Peyer's patch (tissue), 4 donors: ENCODE data around the gene HDAC9. TPM values are rescaled to one million over a fixed set of nuclear protein-coding genes. Genes with fewer than 3 reads are reported as not detected.
A peak's percentile ranks its signal among the peaks of the same experiment; 100 is the strongest.

ENCODE experiments used
- DNase-seq, 3 donors: peaks; one replicate each; pipeline ENCODE4 v3.0.0-alpha.2; 2017 to 2019
- H3K27ac ChIP-seq, 4 donors: fragments of 200-600 bp; sonication (generic); one replicate each; pipeline ENCODE4 v1.5.1; 2016 to 2019
- H3K27me3 ChIP-seq, 2 donors: fragments of 200-600 bp; sonication (generic); one replicate each; pipeline ENCODE4 v1.5.1; 2019
- H3K36me3 ChIP-seq, 3 donors: fragments of 200-600 bp; sonication (generic); one replicate each; pipeline ENCODE4 v1.5.1; 2016 to 2019
- H3K4me1 ChIP-seq, 4 donors: fragments of 200-600 bp; sonication (generic); one replicate each; pipeline ENCODE4 v1.5.1; 2016 to 2019
- H3K4me3 ChIP-seq, 4 donors: fragments of 200-600 bp; sonication (generic); 1 replicate in 3 of 4; 2 replicates in 1 of 4; pipeline ENCODE4 v1.5.1; 2016 to 2019; ENCODE audit warnings: mild to moderate bottlenecking in 1 of 4
- H3K9me3 ChIP-seq, 4 donors: fragments of 200-600 bp; sonication (generic); one replicate each; pipeline ENCODE4 v1.5.1; 2016 to 2019; ENCODE audit warnings: mild to moderate bottlenecking in 1 of 4
- POLR2A ChIP-seq, 2 donors: fragments of 450-650 bp; IDR thresholded peaks; one replicate each; pipeline ENCODE4 v1.5.1; 2017; ENCODE audit warnings: antibody characterized with exemption in 2 of 2, mild to moderate bottlenecking in 2 of 2, moderate library complexity in 2 of 2
- total RNA-seq, 4 donors: library from RNA; depleted of rRNA; stranded (reverse); fragments of >200 nt; gene quantifications; one replicate each; pipeline ENCODE4 v1.1.0, GENCODE V29; 2016
- TF ChIP-seq, protein P1 (sequence below), 6 experiments: fragments of 450-650 bp in 4 of 6; fragments of 200-600 bp in 2 of 6; sonication (generic) in 1 of 6; IDR thresholded peaks; one replicate each; pipeline ENCODE4 v1.5.1; 2017 to 2019; ENCODE audit warnings: antibody characterized with exemption in 6 of 6, mild to moderate bottlenecking in 3 of 6, moderate library complexity in 1 of 6

HDAC9 gene
- total RNA-seq, 4 donors from 2014 or later: 0.88 to 75.9 (median 4.4) TPM

DNA sequence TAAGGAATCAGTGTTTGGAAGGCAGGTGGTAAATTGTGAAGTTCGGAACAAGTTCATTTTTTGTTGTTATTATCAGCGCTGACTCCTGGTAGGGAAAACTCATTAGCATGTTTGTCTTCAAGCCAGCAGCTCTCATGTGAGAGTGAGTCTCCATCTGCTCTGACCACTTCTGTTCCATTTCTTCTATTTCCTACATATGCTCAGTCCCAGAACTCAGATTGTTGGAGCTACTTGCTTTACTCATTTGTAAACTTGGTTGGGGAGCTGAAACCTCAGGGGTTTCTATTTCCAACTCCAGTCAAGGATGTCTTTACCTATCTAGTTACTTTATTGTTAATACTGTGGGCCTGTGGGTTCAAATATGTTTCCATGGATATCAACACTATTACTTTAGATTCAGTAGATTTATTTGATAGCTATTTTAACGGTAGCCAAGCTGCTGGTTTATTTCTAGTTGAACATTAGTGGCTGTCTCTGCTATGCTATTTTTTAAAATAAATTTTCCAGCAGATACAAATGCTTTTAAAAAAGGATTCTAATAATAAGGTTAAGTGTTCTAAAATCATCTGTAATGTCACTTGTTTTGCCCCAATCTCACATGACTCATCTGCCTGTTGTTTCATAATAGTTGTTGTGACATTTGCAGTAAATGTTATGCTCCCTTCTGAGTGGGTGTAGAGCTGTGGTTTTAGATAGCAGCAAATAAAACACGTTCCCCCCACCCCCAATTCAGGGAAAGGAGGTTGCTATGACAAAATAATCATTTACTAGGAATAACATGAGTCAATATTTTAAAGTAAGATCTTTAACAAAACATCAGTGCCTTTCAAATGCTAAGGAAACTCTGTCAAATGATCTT, 143.3 kb downstream of the HDAC9 start:
- TF ChIP-seq, protein P1, sequence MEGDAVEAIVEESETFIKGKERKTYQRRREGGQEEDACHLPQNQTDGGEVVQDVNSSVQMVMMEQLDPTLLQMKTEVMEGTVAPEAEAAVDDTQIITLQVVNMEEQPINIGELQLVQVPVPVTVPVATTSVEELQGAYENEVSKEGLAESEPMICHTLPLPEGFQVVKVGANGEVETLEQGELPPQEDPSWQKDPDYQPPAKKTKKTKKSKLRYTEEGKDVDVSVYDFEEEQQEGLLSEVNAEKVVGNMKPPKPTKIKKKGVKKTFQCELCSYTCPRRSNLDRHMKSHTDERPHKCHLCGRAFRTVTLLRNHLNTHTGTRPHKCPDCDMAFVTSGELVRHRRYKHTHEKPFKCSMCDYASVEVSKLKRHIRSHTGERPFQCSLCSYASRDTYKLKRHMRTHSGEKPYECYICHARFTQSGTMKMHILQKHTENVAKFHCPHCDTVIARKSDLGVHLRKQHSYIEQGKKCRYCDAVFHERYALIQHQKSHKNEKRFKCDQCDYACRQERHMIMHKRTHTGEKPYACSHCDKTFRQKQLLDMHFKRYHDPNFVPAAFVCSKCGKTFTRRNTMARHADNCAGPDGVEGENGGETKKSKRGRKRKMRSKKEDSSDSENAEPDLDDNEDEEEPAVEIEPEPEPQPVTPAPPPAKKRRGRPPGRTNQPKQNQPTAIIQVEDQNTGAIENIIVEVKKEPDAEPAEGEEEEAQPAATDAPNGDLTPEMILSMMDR (IDR thresholded peaks at IDR 0.05): no peak
- TF ChIP-seq POLR2A (IDR thresholded peaks at IDR 0.05): no peak
- Histone ChIP-seq H3K27ac (peak overlapping the region in 2 of 4 donors; percentile 26 to 40), H3K4me3 (no peak overlapping the region), H3K4me1 (no peaks in the 10 kb centered on the region), H3K27me3 (no peaks in the 10 kb centered on the region), H3K36me3 (no peaks in the 10 kb centered on the region), H3K9me3 (no peaks in the 10 kb centered on the region)
- DNase-seq: no peak

DNA sequence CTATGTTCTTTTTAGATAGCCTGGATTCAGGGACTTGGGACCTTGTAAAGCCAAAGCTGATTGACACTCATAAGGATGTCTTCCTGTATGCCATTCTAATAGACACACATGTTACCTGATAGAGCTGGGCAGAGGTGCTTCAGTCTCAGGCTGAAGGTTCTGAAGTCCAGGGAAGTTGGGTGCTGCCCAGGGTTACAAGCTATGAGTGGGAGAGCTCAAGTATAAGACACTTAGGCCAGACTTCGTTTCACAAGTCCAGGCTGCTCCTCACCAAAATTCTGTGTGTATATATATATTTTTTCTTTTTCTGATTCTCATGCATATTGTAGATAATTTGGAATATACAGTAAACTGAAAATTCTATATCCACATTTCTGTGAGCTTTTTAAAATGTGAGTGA, 144.2 kb downstream of the HDAC9 start:
- no peak for DNase-seq
- no peaks in the 10 kb centered on the region for H3K36me3 ChIP-seq
- no peaks in the 10 kb centered on the region for H3K4me1 ChIP-seq
- no peaks in the 10 kb centered on the region for H3K27me3 ChIP-seq
- H3K27ac ChIP-seq: peak overlapping the region in 1 of 4 donors; percentile 24
- H3K9me3 ChIP-seq: no peaks in the 10 kb centered on the region
- no peak for TF ChIP-seq POLR2A (IDR thresholded peaks at IDR 0.05)
- TF ChIP-seq, protein P1 (IDR thresholded peaks at IDR 0.05): no peak
- H3K4me3 ChIP-seq: no peak overlapping the region

DNA sequence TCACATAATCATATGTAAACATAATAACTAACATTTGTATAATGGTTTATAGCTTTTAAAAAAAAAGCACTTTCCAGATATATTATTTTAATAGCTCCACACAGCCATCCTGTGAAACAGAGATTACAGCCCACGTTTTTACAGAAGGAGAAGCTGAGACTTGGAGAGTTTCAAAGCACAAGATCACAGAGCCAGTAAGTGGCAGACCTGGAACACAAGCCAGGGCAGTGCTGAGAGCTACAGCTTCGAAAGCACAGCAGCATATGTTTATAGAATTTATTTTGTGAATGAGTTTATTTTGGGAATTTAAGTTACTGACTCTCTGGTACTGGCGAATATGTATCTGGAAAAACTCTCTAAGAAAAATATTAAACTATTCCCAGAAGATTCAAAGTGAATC, 149.4 kb downstream of the HDAC9 start:
- Histone ChIP-seq H3K27ac (no peak overlapping the region), H3K4me1 (no peaks in the 10 kb centered on the region), H3K27me3 (no peaks in the 10 kb centered on the region), H3K4me3 (no peak overlapping the region), H3K36me3 (no peaks in the 10 kb centered on the region), H3K9me3 (no peaks in the 10 kb centered on the region)
- no peak for TF ChIP-seq POLR2A (IDR thresholded peaks at IDR 0.05)
- TF ChIP-seq, protein P1 (IDR thresholded peaks at IDR 0.05): no peak
- no peak for DNase-seq

DNA sequence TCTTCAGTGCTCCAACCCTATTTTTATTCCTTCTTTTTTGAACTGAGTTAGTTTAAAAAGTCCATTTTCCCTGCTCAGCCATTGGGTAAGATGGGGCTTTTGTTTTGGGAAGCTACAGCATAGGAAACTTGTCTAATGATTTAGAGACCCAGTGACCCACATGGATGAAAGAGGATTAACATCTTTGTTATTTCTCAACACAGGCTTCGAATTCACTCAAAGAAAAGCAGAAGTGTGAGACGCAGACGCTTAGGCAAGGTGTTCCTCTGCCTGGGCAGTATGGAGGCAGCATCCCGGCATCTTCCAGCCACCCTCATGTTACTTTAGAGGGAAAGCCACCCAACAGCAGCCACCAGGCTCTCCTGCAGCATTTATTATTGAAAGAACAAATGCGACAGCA, 152.0 kb downstream of the HDAC9 start:
- no peak overlapping the region for H3K4me3 ChIP-seq
- H3K36me3 ChIP-seq: no peaks in the 10 kb centered on the region
- no peaks in the 10 kb centered on the region for H3K9me3 ChIP-seq
- no peak overlapping the region for H3K27ac ChIP-seq
- DNase-seq: no peak
- H3K27me3 ChIP-seq: no peaks in the 10 kb centered on the region
- H3K4me1 ChIP-seq: no peaks in the 10 kb centered on the region
- TF ChIP-seq POLR2A (IDR thresholded peaks at IDR 0.05): no peak
- TF ChIP-seq, protein P1 (IDR thresholded peaks at IDR 0.05): no peak

DNA sequence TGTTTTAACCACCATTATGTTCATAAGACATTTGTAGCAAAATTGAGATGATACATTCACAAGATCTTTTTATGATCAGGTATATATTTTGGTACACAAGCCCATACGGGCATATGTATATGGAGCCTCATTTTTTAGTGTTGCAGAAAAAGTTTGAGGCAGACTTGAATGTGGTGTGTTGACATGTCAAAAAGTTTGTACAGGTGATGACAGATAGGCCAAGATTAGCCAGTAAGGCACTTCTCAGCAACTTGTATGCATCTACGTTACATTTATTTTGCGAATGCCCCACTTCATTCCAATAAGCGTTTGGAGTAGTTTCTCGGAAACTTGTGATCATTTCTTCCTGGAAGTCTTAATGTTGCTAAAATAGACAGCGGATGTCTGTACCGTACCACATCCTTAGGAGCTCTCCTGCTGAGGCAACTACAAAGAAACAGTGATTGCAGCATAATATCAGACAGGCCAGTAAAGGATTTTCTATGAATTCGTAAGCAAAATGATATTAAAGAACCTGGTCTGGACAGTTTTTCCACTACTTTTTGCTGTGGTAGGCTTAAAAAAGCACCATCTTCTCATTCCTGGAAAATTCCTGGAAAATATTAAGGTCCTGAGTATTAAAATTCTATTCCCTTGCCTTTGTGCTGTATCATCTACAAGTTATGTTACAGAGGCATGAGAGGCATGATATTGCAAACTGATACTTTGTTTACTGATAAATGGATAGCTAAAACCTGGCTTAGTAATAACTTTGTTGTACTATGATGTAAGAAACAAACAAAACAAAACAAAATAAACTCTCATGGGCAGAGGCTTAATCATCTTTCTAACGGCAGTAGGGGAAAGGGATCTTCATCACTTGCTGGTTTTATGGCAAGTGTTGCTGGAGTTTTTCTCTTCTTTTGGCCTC, 153.6 kb downstream of the HDAC9 start:
- H3K27me3 ChIP-seq: no peaks in the 10 kb centered on the region
- no peaks in the 10 kb centered on the region for H3K36me3 ChIP-seq
- no peak for DNase-seq
- H3K27ac ChIP-seq: no peak overlapping the region
- H3K4me3 ChIP-seq: no peak overlapping the region
- no peaks in the 10 kb centered on the region for H3K9me3 ChIP-seq
- H3K4me1 ChIP-seq: no peaks in the 10 kb centered on the region
- TF ChIP-seq, protein P1 (IDR thresholded peaks at IDR 0.05): no peak
- no peak for TF ChIP-seq POLR2A (IDR thresholded peaks at IDR 0.05)
